Neural crest cell (in vitro differentiated cells): Measurements from ENCODE around the gene ATRN. TPM values are rescaled to one million over a fixed set of nuclear protein-coding genes. Genes with fewer than 3 reads are reported as not detected.

Source experiments
- DNase-seq: peaks from one replicate; pipeline ENCODE4 v3.0.0; 2021; ENCODE audit warnings: low read depth, mixed read lengths, low spot score
- H3K27ac Mint-ChIP-seq: one replicate; pipeline ENCODE4 v1.8.0; 2021; ENCODE audit warnings: mild to moderate bottlenecking, mixed read lengths; ENCODE audit not compliant: unreplicated experiment
- H3K27me3 Mint-ChIP-seq: 2 replicates; pipeline ENCODE4 v1.8.0; 2021; ENCODE audit warnings: low read depth, mild to moderate bottlenecking, mixed read lengths
- H3K36me3 Mint-ChIP-seq: 2 replicates; pipeline ENCODE4 v1.8.0; 2021; ENCODE audit warnings: low read depth, mild to moderate bottlenecking, mixed read lengths
- H3K4me1 Mint-ChIP-seq: 2 replicates; pipeline ENCODE4 v1.8.0; 2021; ENCODE audit warnings: mixed read lengths
- H3K4me3 Mint-ChIP-seq: one replicate; pipeline ENCODE4 v1.8.0; 2021; ENCODE audit warnings: mild to moderate bottlenecking, mixed read lengths
- H3K9me3 Mint-ChIP-seq: 2 replicates; pipeline ENCODE4 v1.8.0; 2021; ENCODE audit warnings: mixed read lengths
- CTCF ChIP-seq: fragments of 200-600 bp; sonication (generic); conservative IDR thresholded peaks from 2 replicates; pipeline ENCODE4 v1.5.0; 2021; ENCODE audit warnings: antibody characterized with exemption, mild to moderate bottlenecking
- total RNA-seq: library from RNA; stranded (reverse); gene quantifications from 2 replicates; pipeline ENCODE4 v1.2.1, GENCODE V29; 2021

Gene ATRN
- total RNA-seq, 1 donor from 2014 or later: 28.6 TPM

- Mint-ChIP-seq H3K27ac (no peak overlapping the region), H3K27me3 (no peaks in the 10 kb centered on the region), H3K9me3 (peaks cover 3% of the 10 kb centered on the region), H3K4me3 (no peak overlapping the region), H3K4me1 (peaks cover 44% of the 10 kb centered on the region), H3K36me3 (peaks cover 4% of the 10 kb centered on the region)
- no peak for TF ChIP-seq CTCF
- no peak for DNase-seq
These were observed 151.6 kb downstream of the ATRN start for GRCh38 chr20:3622406-3622805.

GRCh38 chr20:3627476-3627875, 156.7 kb downstream of the ATRN start:
- Mint-ChIP-seq H3K27me3 (no peaks in the 10 kb centered on the region), H3K27ac (no peak overlapping the region), H3K36me3 (peaks cover 20% of the 10 kb centered on the region), H3K4me3 (no peak overlapping the region), H3K9me3 (no peaks in the 10 kb centered on the region), H3K4me1 (peaks cover 34% of the 10 kb centered on the region)
- no peak for DNase-seq
- no peak for TF ChIP-seq CTCF

GRCh38 chr20:3628502-3629314, 157.9 kb downstream of the ATRN start:
- peaks cover 20% of the 10 kb centered on the region for H3K36me3 Mint-ChIP-seq
- no peak overlapping the region for H3K27ac Mint-ChIP-seq
- no peak overlapping the region for H3K4me3 Mint-ChIP-seq
- TF ChIP-seq CTCF: no peak
- H3K27me3 Mint-ChIP-seq: no peaks in the 10 kb centered on the region
- H3K4me1 Mint-ChIP-seq: peaks cover 21% of the 10 kb centered on the region
- H3K9me3 Mint-ChIP-seq: no peaks in the 10 kb centered on the region
- DNase-seq: no peak

DNA sequence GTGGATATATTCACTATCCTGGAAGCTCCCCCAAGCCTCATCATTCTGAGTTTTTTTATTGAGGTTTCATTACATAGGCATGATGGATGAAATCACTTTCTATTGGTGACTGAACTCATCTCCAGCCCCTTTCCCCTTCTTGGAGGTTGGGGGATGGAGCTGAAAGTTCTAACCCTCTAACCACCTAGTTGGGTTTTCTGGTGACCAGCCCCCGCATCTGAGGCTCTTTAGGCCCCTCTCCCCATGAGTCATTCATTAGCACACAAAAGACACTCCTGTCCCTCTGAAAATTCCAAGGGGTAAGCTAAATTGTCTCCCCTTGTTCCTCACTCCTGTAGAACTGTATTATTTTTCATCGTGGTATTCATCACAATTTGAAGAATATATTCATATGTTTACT, 159.1 kb downstream of the ATRN start:
- H3K9me3 Mint-ChIP-seq: no peaks in the 10 kb centered on the region
- peaks cover 20% of the 10 kb centered on the region for H3K36me3 Mint-ChIP-seq
- no peak for DNase-seq
- TF ChIP-seq CTCF: no peak
- H3K4me3 Mint-ChIP-seq: no peak overlapping the region
- H3K27ac Mint-ChIP-seq: no peak overlapping the region
- no peaks in the 10 kb centered on the region for H3K27me3 Mint-ChIP-seq
- peaks cover 10% of the 10 kb centered on the region for H3K4me1 Mint-ChIP-seq

- Mint-ChIP-seq H3K9me3 (no peaks in the 10 kb centered on the region), H3K27me3 (no peaks in the 10 kb centered on the region), H3K27ac (no peak overlapping the region), H3K4me3 (no peak overlapping the region), H3K4me1 (peaks cover 6% of the 10 kb centered on the region), H3K36me3 (peaks cover 20% of the 10 kb centered on the region)
- no peak for TF ChIP-seq CTCF
- DNase-seq: no peak
These were observed 159.6 kb downstream of the ATRN start for GRCh38 chr20:3630429-3630828.
